Sigmoid colon (tissue), 4 donors: ENCODE results near the gene HECTD4.

Experiments
- EP300 ChIP-seq, 4 donors: sonication (generic); formaldehyde crosslinking; IDR thresholded peaks; one replicate each; pipeline ENCODE4 v1.6.1; 2017; ENCODE audit warnings: antibody characterized with exemption in 4 of 4
- POLR2A ChIP-seq, 2 donors: fragments of 450-650 bp; IDR thresholded peaks; one replicate each; pipeline ENCODE4 v1.6.1; 2016; ENCODE audit warnings: antibody characterized with exemption in 2 of 2, mild to moderate bottlenecking in 2 of 2, moderate library complexity in 2 of 2
- TF ChIP-seq, protein P1 (sequence below), 4 experiments: fragments of 450-650 bp in 3 of 4; fragments of 200-600 bp in 1 of 4; IDR thresholded peaks; one replicate each; pipeline ENCODE4 v1.5.1; 2016 to 2019; ENCODE audit warnings: antibody characterized with exemption in 4 of 4, mild to moderate bottlenecking in 3 of 4, moderate library complexity in 2 of 4

DNA sequence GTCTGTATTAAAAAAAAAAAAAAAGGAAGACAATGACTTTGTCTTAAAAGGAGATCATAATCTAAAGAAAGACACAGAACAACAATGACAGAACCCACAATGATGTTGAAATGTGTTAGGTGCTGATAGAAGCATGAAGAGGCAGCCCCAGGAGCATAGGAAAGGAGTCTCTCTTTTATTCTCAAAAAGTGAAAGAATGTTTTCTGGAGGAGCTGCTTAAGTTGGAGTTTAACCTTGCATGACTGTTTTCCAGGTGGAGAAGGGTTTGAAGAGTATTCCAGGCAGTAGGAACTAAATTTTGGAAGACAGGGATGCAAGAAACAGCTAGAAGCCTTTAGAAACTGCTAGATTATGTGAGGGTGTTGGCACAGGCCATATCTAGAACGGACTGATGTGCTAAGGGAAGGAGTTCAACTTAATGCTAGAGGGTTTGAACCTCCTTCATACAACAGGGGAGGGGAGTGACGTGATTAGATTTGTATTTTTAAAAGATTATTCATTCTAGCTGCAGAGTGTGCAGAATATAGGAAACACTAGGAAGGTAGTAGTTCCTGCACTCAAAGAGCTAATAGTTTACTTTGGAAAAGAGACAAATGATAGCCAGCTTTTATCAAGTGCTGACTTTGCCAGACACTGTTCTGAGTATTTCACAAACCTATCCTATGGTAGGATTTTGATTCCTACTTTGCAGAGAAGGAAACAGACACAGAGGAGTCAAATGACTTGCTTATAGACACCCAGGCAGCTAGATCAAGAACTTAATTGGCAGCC lies 31.8 kb upstream of the HECTD4 start:
- TF ChIP-seq, protein P1, sequence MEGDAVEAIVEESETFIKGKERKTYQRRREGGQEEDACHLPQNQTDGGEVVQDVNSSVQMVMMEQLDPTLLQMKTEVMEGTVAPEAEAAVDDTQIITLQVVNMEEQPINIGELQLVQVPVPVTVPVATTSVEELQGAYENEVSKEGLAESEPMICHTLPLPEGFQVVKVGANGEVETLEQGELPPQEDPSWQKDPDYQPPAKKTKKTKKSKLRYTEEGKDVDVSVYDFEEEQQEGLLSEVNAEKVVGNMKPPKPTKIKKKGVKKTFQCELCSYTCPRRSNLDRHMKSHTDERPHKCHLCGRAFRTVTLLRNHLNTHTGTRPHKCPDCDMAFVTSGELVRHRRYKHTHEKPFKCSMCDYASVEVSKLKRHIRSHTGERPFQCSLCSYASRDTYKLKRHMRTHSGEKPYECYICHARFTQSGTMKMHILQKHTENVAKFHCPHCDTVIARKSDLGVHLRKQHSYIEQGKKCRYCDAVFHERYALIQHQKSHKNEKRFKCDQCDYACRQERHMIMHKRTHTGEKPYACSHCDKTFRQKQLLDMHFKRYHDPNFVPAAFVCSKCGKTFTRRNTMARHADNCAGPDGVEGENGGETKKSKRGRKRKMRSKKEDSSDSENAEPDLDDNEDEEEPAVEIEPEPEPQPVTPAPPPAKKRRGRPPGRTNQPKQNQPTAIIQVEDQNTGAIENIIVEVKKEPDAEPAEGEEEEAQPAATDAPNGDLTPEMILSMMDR (IDR thresholded peaks at IDR 0.05): no peak
- TF ChIP-seq EP300 (IDR thresholded peaks at IDR 0.05) (no peak), POLR2A (IDR thresholded peaks at IDR 0.05) (no peak)
